Choroid plexus epithelial cell (primary cell): ENCODE measurements around the gene PBX1.
"Not testable (repeated sequence)": the region's sequence is repeated elsewhere in the genome, so short reads cannot be mapped to it uniquely, and the experiment has no call there.

Source experiments
- DNase-seq: peaks from one replicate; pipeline ENCODE4 v3.0.0-alpha.2; 2010; ENCODE audit warnings: low read depth
- H3K4me3 ChIP-seq: 2 replicates; pipeline ENCODE4 v1.5.1; 2011; ENCODE audit warnings: low read depth, mild to moderate bottlenecking, control low read depth, low read length, moderate library complexity
- CTCF ChIP-seq: conservative IDR thresholded peaks from 2 replicates; pipeline ENCODE4 v1.5.1; 2011; ENCODE audit warnings: low read depth, mild to moderate bottlenecking, control low read depth, inconsistent platforms, low read length, moderate library complexity

Gene PBX1

GRCh38 chr1:164647211-164647610 lies 88.2 kb downstream of the PBX1 start:
- DNase-seq: no peak
- no peak for TF ChIP-seq CTCF
- H3K4me3 ChIP-seq: no peak overlapping the region

- H3K4me3 ChIP-seq: no peak overlapping the region
- peak; percentile 70 for DNase-seq
- no peak for TF ChIP-seq CTCF
These were observed 89.7 kb downstream of the PBX1 start for GRCh38 chr1:164648636-164649035.

- no peak for TF ChIP-seq CTCF
- H3K4me3 ChIP-seq: no peak overlapping the region
- no peak for DNase-seq
These were observed 90.2 kb downstream of the PBX1 start for GRCh38 chr1:164649146-164649545.

GRCh38 chr1:164650531-164650930 lies 91.5 kb downstream of the PBX1 start:
- DNase-seq: no peak
- H3K4me3 ChIP-seq: no peak overlapping the region
- TF ChIP-seq CTCF: no peak

- TF ChIP-seq CTCF: no peak
- peak; percentile 62 for DNase-seq
- no peak overlapping the region for H3K4me3 ChIP-seq
These were observed 92.5 kb downstream of the PBX1 start for GRCh38 chr1:164651351-164651951.

- DNase-seq, H3K4me3 ChIP-seq: not testable (repeated sequence)
These were observed 94.0 kb downstream of the PBX1 start for GRCh38 chr1:164652969-164653368.

- H3K4me3 ChIP-seq: no peak overlapping the region
- DNase-seq: no peak
- no peak for TF ChIP-seq CTCF
These were observed 94.7 kb downstream of the PBX1 start for GRCh38 chr1:164653705-164654104.
